ENCODE measurements around the gene PTGES2.
A peak's percentile ranks its signal among the peaks of the same experiment; 100 is the strongest.

The PTGES2 gene

GRCh38 chr9:128127568-128127989 is at the start of gene PTGES2:
TSS of gene PTGES2 (minus strand) at chr9:128127729. CDS start at chr9:128127717, 12 bp downstream.
- peak; percentile 81 for DNase-seq (ENCODE audit: low spot score)

GRCh38 chr9:128175726-128176125 is 48.2 kb upstream of the PTGES2 start:
- no peak for DNase-seq (ENCODE audit: low spot score)

- DNase-seq (ENCODE audit: low spot score) = no peak
Observed at GRCh38 chr9:128175102-128175563, 47.6 kb upstream of the PTGES2 start.

GRCh38 chr9:128174062-128174461 is 46.5 kb upstream of the PTGES2 start:
- DNase-seq (ENCODE audit: low spot score) = no peak

GRCh38 chr9:128169925-128170324 is 42.4 kb upstream of the PTGES2 start:
- DNase-seq (ENCODE audit: low spot score) = no peak

- no peak for DNase-seq (ENCODE audit: low spot score)
Observed at GRCh38 chr9:128169492-128169891, 42.0 kb upstream of the PTGES2 start.

GRCh38 chr9:128168731-128169308 is 41.3 kb upstream of the PTGES2 start:
- DNase-seq (ENCODE audit: low spot score) = no peak

GRCh38 chr9:128167209-128167608 is 39.7 kb upstream of the PTGES2 start:
- DNase-seq (ENCODE audit: low spot score) = no peak

- no peak for DNase-seq (ENCODE audit: low spot score)
Observed at GRCh38 chr9:128166169-128166568, 38.6 kb upstream of the PTGES2 start.

- no peak for DNase-seq (ENCODE audit: low spot score)
Observed at GRCh38 chr9:128164307-128164885, 36.9 kb upstream of the PTGES2 start.

- DNase-seq (ENCODE audit: low spot score) = no peak
Observed at GRCh38 chr9:128163523-128164306, 36.2 kb upstream of the PTGES2 start.

- DNase-seq (ENCODE audit: low spot score) = no peak
Observed at GRCh38 chr9:128163027-128163515, 35.5 kb upstream of the PTGES2 start.

- no peak for DNase-seq (ENCODE audit: low spot score)
Observed at GRCh38 chr9:128162215-128163026, 34.9 kb upstream of the PTGES2 start.

- DNase-seq (ENCODE audit: low spot score) = no peak
Observed at GRCh38 chr9:128161215-128161902, 33.8 kb upstream of the PTGES2 start.

GRCh38 chr9:128160603-128160987 is 33.1 kb upstream of the PTGES2 start:
- DNase-seq (ENCODE audit: low spot score) = peak; percentile 40

- peak; percentile 96 for DNase-seq (ENCODE audit: low spot score)
Observed at GRCh38 chr9:128159784-128160602, 32.5 kb upstream of the PTGES2 start, which contains the start of gene BBLN. TSS of gene BBLN (plus strand) at chr9:128160265. CDS start at chr9:128160408, 143 bp downstream.

GRCh38 chr9:128159522-128159783 is 31.9 kb upstream of the PTGES2 start:
- peak; percentile 61 for DNase-seq (ENCODE audit: low spot score)

GRCh38 chr9:128155736-128156500 is 28.4 kb upstream of the PTGES2 start:
- no peak for DNase-seq (ENCODE audit: low spot score)

- DNase-seq (ENCODE audit: low spot score) = no peak
Observed at GRCh38 chr9:128153947-128154695, 26.6 kb upstream of the PTGES2 start.
